ENCODE measurements around the gene ITPR2.
"Not testable (repeated sequence)": the region's sequence is repeated elsewhere in the genome, so short reads cannot be mapped to it uniquely, and the experiment has no call there.

Gene ITPR2

GRCh38 chr12:26848156-26848825 is 15.3 kb upstream of the ITPR2 start:
- DNase-seq (ENCODE audit: low read depth in 2 of 2): no peak

- DNase-seq (ENCODE audit: low read depth in 2 of 2): no peak
Observed at GRCh38 chr12:26847431-26847830, 14.4 kb upstream of the ITPR2 start.

DNA sequence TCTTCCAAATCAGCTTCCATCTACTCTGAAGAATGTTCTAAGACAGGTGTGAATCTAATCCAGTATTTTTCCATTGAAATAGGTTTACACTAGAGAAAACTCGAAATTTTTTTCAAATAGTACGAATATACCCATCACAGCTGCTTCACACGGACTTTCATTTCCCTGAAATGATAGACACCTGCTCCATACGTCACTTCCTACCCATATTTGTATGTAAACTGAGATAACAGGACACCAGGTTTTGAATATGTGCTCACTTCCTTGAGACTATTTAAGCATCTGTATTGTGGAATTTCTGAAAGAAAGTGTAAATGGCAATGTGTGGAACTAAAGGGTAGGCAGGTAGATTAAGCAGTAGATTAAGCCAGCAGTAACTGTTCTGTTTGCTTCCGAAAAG is 13.4 kb upstream of the ITPR2 start:
- DNase-seq (ENCODE audit: low read depth in 2 of 2): no peak

DNA sequence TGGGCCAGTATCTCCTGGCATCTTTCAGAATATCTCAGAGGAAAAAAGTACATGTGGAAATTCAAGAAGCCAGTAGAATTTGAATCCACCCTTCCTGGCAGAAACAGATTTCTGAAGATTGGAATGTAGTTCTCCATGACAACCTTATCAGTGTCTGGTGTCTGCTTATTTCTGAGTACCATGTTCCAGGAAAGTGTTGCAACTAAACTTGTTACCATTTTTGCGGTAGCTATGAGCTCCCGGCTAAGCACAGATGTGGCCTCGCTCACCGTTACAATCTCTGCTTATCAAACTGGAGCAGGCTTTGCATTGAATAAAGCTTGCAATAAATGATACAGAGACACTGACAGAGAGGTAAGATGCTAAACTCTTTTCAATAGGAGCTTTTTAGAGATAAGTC is 13.0 kb upstream of the ITPR2 start:
- DNase-seq (ENCODE audit: low read depth in 2 of 2): no peak

DNA sequence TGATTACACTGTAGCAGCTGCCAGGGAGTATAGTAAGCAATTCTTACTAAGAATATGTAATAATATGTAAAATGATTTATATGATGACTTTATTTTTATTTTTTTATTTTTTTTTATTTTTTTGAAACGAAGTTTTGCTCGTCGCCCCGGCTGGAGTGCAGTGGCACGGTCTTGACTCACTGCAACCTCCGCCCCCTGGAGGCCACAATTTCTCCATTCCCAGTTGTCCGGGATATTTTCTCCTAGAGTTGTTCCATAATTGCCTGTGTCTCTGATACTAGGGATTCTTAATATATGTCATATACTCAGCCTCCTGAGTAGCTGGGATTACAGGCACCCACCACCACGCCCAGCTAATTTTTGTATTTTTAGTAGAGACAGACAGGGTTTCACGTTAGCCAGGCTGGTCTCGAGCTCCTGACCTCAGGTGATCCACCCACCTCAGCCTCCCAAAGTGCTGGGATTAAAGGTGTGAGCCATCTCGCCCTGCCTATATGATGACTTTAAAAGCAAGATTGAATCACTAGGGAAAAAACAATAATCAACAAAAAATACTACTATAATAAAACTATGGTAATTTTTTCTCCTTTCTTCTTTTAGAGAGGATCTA is 12.2 kb upstream of the ITPR2 start:
- DNase-seq (ENCODE audit: low read depth in 2 of 2): no peak

GRCh38 chr12:26843311-26843710 is 10.3 kb upstream of the ITPR2 start:
- no peak for DNase-seq (ENCODE audit: low read depth in 2 of 2)

- no peak for DNase-seq (ENCODE audit: low read depth in 2 of 2)
Observed at GRCh38 chr12:26841085-26841484, 8.1 kb upstream of the ITPR2 start.

GRCh38 chr12:26839512-26839911 is 6.5 kb upstream of the ITPR2 start:
- no peak for DNase-seq (ENCODE audit: low read depth in 2 of 2)

GRCh38 chr12:26838888-26839416 is 6.0 kb upstream of the ITPR2 start:
- no peak for DNase-seq (ENCODE audit: low read depth in 2 of 2)

DNA sequence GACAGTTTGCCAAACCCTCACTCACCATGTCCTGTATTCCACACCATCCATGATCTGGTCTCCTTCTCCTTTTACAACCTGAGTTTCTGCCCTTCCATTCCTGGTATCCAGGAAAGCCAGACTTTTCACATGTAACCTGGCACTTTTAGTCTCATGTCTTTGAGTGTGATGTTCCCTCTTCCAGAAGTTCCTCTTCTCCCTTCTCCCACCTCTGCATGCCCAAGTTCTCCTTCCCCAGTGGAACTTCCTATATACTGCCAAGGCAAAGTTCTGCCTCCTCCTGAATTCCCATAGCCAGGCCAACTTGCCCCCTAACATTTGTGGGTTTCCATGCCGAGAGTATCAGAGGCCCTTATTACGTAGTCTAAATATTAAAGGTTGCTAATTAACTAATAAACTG is 3.2 kb upstream of the ITPR2 start:
- no peak for DNase-seq (ENCODE audit: low read depth in 2 of 2)

GRCh38 chr12:26834503-26835060 is 1.6 kb upstream of the ITPR2 start:
- DNase-seq (ENCODE audit: low read depth in 2 of 2): not testable (repeated sequence)

- DNase-seq (ENCODE audit: low read depth in 2 of 2): no peak
Observed at GRCh38 chr12:26833743-26834490, 923 bp upstream of the ITPR2 start.

- peak in 1 of 2 donors; percentile 43 for DNase-seq (ENCODE audit: low read depth in 2 of 2)
Observed at GRCh38 chr12:26831951-26832821, 808 bp downstream of the ITPR2 start.

DNA sequence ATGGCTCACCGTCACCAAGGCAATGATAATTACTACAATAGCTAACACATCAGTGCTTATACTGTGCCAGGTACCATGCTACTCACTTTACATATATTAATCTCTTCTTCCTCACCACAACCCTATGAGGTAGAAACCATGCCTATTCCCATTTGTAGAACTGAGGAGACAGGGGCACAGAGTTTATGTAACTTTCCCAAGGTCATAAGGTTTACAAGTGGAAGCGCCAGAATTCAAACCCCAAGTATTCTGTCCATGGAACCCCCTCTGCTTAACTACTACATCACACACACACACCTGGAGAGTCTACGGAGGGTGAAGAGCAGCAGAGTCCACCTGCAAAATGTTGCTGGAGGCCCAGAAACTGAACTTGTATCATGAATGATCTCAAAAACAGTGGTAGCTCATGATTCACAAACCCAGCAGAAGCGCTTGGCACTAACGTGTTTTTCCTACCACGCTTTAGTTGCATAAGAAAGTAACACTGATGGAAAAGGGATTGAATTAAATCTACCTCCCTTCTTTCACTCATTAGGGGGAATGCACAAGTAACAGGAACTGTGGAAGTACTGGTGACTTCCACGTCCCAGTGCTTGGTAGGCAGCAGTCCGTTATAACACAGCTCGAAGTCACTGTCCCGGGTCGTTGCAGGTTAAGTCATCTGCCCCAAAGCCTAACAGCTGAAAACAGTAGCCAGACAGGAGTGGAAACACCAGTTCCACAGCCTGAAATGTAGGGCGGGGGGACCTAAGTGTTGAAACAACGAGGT is 2.0 kb downstream of the ITPR2 start:
- no peak for DNase-seq (ENCODE audit: low read depth in 2 of 2)

- DNase-seq (ENCODE audit: low read depth in 2 of 2): no peak
Observed at GRCh38 chr12:26830363-26830762, 2.6 kb downstream of the ITPR2 start.

DNA sequence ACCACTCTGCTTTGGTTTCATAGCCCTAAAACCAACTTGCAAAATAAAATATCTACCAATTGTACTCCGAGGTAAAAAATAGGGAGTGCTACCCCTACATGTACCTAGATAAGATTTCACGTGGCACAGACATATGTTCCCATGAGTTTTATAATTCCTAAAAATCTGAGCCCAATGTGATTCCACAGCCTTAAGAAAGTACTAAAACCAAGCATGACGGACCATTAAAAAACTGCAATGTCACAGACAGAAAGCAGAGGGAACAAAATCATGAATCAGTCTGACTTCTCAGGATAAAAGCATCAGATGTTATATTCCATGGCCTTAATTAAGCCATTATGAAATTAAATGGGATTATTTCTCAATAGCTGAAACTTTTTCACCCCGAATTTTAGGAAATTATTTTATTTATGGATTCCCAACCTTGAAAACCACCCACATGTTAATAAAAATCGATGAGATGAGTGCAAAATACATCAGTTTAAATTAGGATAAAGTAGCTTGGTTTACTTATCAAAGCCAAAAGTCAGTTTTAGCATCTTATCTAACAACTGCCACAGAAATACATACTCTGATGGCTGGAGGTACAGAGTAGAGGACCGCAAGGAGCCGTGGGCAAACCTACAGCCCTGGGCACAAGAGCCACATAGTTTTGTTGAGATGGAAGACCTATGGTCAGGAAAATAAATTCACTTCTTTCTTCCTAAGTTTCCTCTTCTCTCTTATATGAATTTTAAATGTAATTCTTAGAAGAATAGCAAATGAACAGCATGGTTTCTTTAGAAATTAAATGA is 4.5 kb downstream of the ITPR2 start:
- no peak for DNase-seq (ENCODE audit: low read depth in 2 of 2)

GRCh38 chr12:26826437-26826836 is 6.6 kb downstream of the ITPR2 start:
- no peak for DNase-seq (ENCODE audit: low read depth in 2 of 2)

DNA sequence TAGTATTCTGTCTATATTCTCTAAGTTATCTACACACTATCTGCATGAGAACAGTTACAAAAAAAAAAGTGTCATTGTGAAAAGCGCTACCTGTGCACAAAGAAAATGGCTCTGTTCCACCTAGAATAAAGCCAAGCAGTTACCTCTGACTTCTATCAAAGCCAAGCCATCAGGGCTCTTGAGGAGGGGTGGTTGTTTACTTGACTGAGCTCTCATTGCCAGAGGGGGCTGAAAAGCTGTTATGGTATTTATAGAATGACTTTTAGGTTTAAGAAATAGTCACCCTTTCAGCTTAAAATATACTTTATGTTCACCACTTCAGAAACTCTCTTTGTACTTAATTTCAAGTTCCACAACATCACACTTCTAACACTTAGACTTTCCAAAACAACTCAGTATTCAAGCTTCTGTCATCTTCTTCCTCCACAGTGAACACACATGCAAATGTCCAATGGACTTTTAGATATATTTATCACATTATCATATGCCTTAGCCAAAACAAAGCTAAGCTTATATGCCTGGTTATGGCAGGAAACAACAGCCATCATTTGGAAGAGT is 7.5 kb downstream of the ITPR2 start:
- DNase-seq (ENCODE audit: low read depth in 2 of 2): no peak

GRCh38 chr12:26823390-26823789 is 9.6 kb downstream of the ITPR2 start:
- no peak for DNase-seq (ENCODE audit: low read depth in 2 of 2)

GRCh38 chr12:26822026-26822425 is 11.0 kb downstream of the ITPR2 start:
- no peak for DNase-seq (ENCODE audit: low read depth in 2 of 2)

Data from activated CD4-positive, alpha-beta T cell treated with anti-CD3 and anti-CD28 coated beads for 24 hours (primary cell).